Mucosa of stomach (tissue), 1 donor: Measurements from ENCODE around the gene RGS12.

Source experiments
- H3K27me3 ChIP-seq: one replicate; pipeline ENCODE4 v1.7.0; 2013; ENCODE audit warnings: mild to moderate bottlenecking, low read length; ENCODE audit not compliant: control insufficient read depth, insufficient read depth
- H3K36me3 ChIP-seq: one replicate; pipeline ENCODE4 v1.7.0; 2013; ENCODE audit warnings: low read length; ENCODE audit not compliant: control insufficient read depth, insufficient read depth
- H3K4me1 ChIP-seq: one replicate; pipeline ENCODE4 v1.7.0; 2013; ENCODE audit warnings: mild to moderate bottlenecking, low read length; ENCODE audit not compliant: control insufficient read depth, insufficient read depth
- H3K4me3 ChIP-seq: one replicate; pipeline ENCODE4 v1.7.0; 2013; ENCODE audit warnings: low read length
- H3K9ac ChIP-seq: one replicate; pipeline ENCODE4 v1.7.0; 2013; ENCODE audit warnings: mild to moderate bottlenecking, low read length, moderate library complexity
- H3K9me3 ChIP-seq: one replicate; pipeline ENCODE4 v1.7.0; 2013; ENCODE audit warnings: mild to moderate bottlenecking, low read length, moderate library complexity; ENCODE audit not compliant: control insufficient read depth
- donor health status: Pancreatic carcinoma.

The RGS12 gene

DNA sequence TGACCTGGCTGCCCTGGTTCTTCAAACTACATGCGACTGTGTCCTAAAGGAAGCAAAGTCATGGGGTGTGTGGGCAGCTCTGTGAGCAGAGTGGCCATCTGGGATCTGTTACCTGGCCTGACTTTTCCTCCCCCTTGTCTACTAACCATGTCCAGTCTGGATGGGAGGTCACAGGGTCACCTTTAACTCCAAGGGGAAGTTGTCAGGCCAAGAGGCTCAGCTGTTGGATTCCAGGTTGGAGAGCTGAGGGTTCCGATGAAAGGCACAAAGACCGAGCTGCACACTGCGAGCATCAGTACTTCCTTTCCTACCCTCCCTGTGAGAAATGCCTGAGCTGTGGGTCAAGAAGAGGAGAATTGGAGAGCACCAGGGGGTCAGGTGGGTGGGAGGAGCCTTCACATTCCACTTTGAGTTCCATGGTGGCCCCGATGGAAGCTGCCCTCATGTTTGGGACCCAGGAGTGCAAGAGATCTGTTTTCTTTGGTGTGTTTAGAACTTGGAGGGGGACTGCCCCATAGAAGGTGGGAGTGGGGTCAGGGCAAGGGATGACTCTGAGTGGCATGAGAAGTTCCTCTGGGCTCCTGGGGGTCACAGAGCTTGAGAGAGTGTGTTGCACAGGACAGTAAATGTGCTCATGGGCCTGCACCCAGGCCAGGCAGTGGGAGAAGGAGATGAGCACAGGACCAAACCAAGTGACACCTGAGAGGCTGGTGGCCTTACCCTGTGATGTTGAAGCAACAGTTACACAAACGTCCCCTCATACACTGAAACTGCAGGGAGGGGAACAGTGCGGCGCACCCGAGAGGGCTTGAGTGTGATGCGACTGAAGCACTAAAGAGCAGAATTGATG lies 36.2 kb downstream of the RGS12 start:
- Histone ChIP-seq H3K36me3 (no peaks in the 10 kb centered on the region), H3K9ac (no peak overlapping the region), H3K4me3 (no peak overlapping the region), H3K4me1 (no peaks in the 10 kb centered on the region), H3K9me3 (no peaks in the 10 kb centered on the region), H3K27me3 (no peaks in the 10 kb centered on the region)

DNA sequence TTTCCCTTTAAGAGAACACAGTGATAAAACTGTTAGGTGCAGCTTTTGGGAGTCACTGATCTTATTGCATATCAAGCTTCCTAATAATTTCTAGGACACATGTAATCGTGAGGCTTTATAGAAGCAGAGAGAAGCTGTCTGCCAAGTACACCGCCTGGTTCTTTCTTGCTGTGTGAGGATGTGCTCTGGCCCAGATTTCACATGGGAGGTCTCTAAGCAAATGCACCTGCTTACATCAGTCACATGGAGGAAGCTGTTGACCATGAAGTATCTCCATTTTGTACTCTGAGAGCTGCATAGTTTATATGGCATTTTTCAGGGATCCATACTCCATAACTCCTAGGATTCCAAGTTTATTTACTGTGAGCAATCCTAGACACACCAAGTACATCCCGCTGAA lies 37.1 kb downstream of the RGS12 start:
- H3K36me3 ChIP-seq: no peaks in the 10 kb centered on the region
- H3K9me3 ChIP-seq: no peaks in the 10 kb centered on the region
- no peak overlapping the region for H3K4me3 ChIP-seq
- no peaks in the 10 kb centered on the region for H3K27me3 ChIP-seq
- H3K9ac ChIP-seq: no peak overlapping the region
- H3K4me1 ChIP-seq: no peaks in the 10 kb centered on the region

GRCh38 chr4:3330707-3331106 lies 37.9 kb downstream of the RGS12 start:
- H3K36me3 ChIP-seq: no peaks in the 10 kb centered on the region
- H3K4me1 ChIP-seq: no peaks in the 10 kb centered on the region
- H3K9ac ChIP-seq: no peak overlapping the region
- no peaks in the 10 kb centered on the region for H3K9me3 ChIP-seq
- no peaks in the 10 kb centered on the region for H3K27me3 ChIP-seq
- no peak overlapping the region for H3K4me3 ChIP-seq

- Histone ChIP-seq H3K9ac (no peak overlapping the region), H3K9me3 (no peaks in the 10 kb centered on the region), H3K27me3 (no peaks in the 10 kb centered on the region), H3K4me3 (no peak overlapping the region), H3K36me3 (no peaks in the 10 kb centered on the region), H3K4me1 (no peaks in the 10 kb centered on the region)
Measured at GRCh38 chr4:3331511-3332394, 38.9 kb downstream of the RGS12 start.

- H3K4me3 ChIP-seq: no peak overlapping the region
- no peaks in the 10 kb centered on the region for H3K9me3 ChIP-seq
- H3K9ac ChIP-seq: no peak overlapping the region
- no peaks in the 10 kb centered on the region for H3K36me3 ChIP-seq
- no peaks in the 10 kb centered on the region for H3K27me3 ChIP-seq
- H3K4me1 ChIP-seq: no peaks in the 10 kb centered on the region
Measured at GRCh38 chr4:3332498-3332897, 39.7 kb downstream of the RGS12 start.

DNA sequence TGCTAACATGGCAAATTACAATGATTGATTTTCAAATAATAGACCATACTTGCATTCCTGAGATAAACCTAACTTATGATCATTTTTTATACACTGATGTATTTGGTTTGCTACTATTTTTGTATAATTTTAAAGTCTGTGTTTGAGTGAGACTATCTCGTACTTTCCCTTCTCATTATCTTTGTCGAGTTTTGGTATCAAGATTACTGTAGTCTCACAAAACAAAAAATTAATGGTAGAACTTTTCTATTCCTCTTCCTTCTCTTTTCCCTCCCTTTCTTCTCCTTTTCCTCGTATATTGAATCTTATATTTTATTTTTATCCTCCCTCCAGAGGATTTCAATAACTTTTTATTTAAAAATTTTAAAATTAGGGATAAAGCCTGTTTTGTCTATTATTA lies 41.5 kb downstream of the RGS12 start:
- Histone ChIP-seq H3K9ac (no peak overlapping the region), H3K4me1 (no peaks in the 10 kb centered on the region), H3K4me3 (no peak overlapping the region), H3K27me3 (no peaks in the 10 kb centered on the region), H3K9me3 (no peaks in the 10 kb centered on the region), H3K36me3 (no peaks in the 10 kb centered on the region)

GRCh38 chr4:3335385-3335784 lies 42.6 kb downstream of the RGS12 start:
- Histone ChIP-seq H3K4me3 (no peak overlapping the region), H3K27me3 (no peaks in the 10 kb centered on the region), H3K9ac (no peak overlapping the region), H3K36me3 (no peaks in the 10 kb centered on the region), H3K4me1 (no peaks in the 10 kb centered on the region), H3K9me3 (no peaks in the 10 kb centered on the region)

- Histone ChIP-seq H3K4me1 (no peaks in the 10 kb centered on the region), H3K9ac (no peak overlapping the region), H3K9me3 (no peaks in the 10 kb centered on the region), H3K4me3 (no peak overlapping the region), H3K36me3 (no peaks in the 10 kb centered on the region), H3K27me3 (no peaks in the 10 kb centered on the region)
Measured at GRCh38 chr4:3335982-3336381, 43.2 kb downstream of the RGS12 start.

DNA sequence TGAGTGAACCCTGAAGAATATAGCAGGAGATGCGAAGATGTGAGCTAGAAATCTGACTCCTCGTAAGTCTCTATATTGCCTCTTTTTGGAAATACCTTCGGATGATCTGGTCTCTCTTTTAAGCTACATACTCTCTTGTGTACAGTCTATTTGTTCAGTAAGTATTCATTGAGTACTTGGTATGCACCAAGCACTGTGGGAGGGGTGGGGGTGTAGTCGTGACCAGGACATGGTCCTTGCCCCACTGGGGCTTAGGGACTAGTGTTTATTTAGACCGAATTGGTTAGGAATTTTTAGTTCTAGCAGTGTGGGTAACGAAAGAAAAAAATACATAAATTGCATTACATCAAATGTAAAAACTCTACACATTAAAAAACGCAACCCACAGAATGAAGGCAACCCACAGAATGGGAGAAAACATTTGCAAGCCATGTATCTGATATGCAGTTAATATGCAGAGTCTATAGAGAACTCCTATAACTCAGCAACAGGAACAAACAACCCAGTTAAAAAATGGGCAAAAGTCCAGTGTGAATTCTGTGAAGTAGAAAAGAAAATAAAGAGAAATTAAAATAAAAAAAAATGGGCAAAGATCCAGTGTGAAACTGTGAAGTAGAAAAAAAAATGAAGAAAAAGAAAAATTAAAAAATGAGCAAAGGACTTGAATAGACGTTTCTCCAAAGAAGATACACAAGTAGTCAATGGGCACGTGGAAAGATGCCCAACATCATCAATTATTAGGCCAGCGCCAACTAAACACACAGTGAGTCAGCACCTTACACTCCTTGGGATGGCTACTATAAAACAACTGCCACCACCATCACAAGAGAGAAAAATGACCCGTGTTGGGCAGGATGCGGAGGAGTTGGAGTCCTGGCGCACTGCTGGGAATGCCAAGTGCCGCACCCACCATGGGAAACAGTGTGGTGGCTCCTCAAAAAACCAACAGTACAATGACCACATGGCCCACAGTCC lies 43.8 kb downstream of the RGS12 start:
- Histone ChIP-seq H3K4me3 (no peak overlapping the region), H3K27me3 (no peaks in the 10 kb centered on the region), H3K9me3 (no peaks in the 10 kb centered on the region), H3K36me3 (no peaks in the 10 kb centered on the region), H3K4me1 (no peaks in the 10 kb centered on the region), H3K9ac (no peak overlapping the region)

- H3K4me1 ChIP-seq: no peaks in the 10 kb centered on the region
- no peaks in the 10 kb centered on the region for H3K27me3 ChIP-seq
- H3K9ac ChIP-seq: no peak overlapping the region
- H3K36me3 ChIP-seq: no peaks in the 10 kb centered on the region
- no peak overlapping the region for H3K4me3 ChIP-seq
- H3K9me3 ChIP-seq: no peaks in the 10 kb centered on the region
Measured at GRCh38 chr4:3337357-3337732, 44.5 kb downstream of the RGS12 start.

DNA sequence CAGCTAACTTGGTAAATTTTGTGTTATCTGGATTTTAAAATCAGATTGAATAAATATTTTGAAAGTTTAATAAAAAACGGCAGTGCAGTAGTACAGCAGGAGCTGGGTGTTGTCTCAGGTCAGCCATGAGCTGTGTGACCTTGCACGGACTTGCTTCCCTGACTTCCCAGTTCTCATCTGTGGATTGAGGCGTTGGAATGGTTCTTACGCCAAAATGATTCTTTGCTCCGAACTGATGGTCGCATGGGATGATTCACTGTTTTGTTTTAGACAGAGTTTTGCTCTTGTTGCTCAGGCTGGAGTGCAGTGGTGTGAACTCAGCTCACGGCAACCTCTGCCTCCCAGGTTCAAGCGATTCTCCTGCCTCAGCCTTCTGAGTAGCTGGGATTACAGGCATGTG lies 45.0 kb downstream of the RGS12 start:
- Histone ChIP-seq H3K4me1 (no peaks in the 10 kb centered on the region), H3K4me3 (no peak overlapping the region), H3K9me3 (no peaks in the 10 kb centered on the region), H3K36me3 (no peaks in the 10 kb centered on the region), H3K27me3 (no peaks in the 10 kb centered on the region), H3K9ac (no peak overlapping the region)
